ENCODE results near the gene ZNF415.
A peak's percentile ranks its signal among the peaks of the same experiment; 100 is the strongest.
"Not testable (repeated sequence)": the region's sequence is repeated elsewhere in the genome, so short reads cannot be mapped to it uniquely, and the experiment has no call there.

ZNF415 gene

GRCh38 chr19:53102206-53102755 is 30.4 kb downstream of the ZNF415 start:
- no peak for DNase-seq

GRCh38 chr19:53101518-53101917 is 31.2 kb downstream of the ZNF415 start:
- DNase-seq = peak; percentile 13

- DNase-seq = not testable (repeated sequence)
Observed at GRCh38 chr19:53098570-53098969, 34.1 kb downstream of the ZNF415 start.

- DNase-seq = not testable (repeated sequence)
Observed at GRCh38 chr19:53096982-53097690, 35.6 kb downstream of the ZNF415 start.

GRCh38 chr19:53096579-53096978 is 36.1 kb downstream of the ZNF415 start:
- not testable (repeated sequence) for DNase-seq

GRCh38 chr19:53094754-53095575 is 37.7 kb downstream of the ZNF415 start:
- DNase-seq = no peak

- no peak for DNase-seq
Observed at GRCh38 chr19:53092723-53093122, 40.0 kb downstream of the ZNF415 start.

GRCh38 chr19:53091413-53092254 is 41.1 kb downstream of the ZNF415 start:
- DNase-seq = no peak

GRCh38 chr19:53088091-53088490 is 44.6 kb downstream of the ZNF415 start:
- DNase-seq = no peak

GRCh38 chr19:53086949-53087348 is 45.8 kb downstream of the ZNF415 start:
- no peak for DNase-seq

- DNase-seq = no peak
Observed at GRCh38 chr19:53085496-53085895, 47.2 kb downstream of the ZNF415 start.

- no peak for DNase-seq
Observed at GRCh38 chr19:53082929-53083328, 49.8 kb downstream of the ZNF415 start.

GRCh38 chr19:53079313-53079924 is 53.3 kb downstream of the ZNF415 start:
- DNase-seq = no peak

- no peak for DNase-seq
Observed at GRCh38 chr19:53078668-53079067, 54.0 kb downstream of the ZNF415 start.

- DNase-seq = no peak
Observed at GRCh38 chr19:53076984-53077383, 55.7 kb downstream of the ZNF415 start.

- no peak for DNase-seq
Observed at GRCh38 chr19:53068834-53069233, 63.9 kb downstream of the ZNF415 start.

- DNase-seq = no peak
Observed at GRCh38 chr19:53068199-53068598, 64.5 kb downstream of the ZNF415 start.

- no peak for DNase-seq
Observed at GRCh38 chr19:53057904-53058580, 74.7 kb downstream of the ZNF415 start.
